ENCODE results near the gene ATXN1.
"Not testable (repeated sequence)": the region's sequence is repeated elsewhere in the genome, so short reads cannot be mapped to it uniquely, and the experiment has no call there.

ATXN1 gene

DNA sequence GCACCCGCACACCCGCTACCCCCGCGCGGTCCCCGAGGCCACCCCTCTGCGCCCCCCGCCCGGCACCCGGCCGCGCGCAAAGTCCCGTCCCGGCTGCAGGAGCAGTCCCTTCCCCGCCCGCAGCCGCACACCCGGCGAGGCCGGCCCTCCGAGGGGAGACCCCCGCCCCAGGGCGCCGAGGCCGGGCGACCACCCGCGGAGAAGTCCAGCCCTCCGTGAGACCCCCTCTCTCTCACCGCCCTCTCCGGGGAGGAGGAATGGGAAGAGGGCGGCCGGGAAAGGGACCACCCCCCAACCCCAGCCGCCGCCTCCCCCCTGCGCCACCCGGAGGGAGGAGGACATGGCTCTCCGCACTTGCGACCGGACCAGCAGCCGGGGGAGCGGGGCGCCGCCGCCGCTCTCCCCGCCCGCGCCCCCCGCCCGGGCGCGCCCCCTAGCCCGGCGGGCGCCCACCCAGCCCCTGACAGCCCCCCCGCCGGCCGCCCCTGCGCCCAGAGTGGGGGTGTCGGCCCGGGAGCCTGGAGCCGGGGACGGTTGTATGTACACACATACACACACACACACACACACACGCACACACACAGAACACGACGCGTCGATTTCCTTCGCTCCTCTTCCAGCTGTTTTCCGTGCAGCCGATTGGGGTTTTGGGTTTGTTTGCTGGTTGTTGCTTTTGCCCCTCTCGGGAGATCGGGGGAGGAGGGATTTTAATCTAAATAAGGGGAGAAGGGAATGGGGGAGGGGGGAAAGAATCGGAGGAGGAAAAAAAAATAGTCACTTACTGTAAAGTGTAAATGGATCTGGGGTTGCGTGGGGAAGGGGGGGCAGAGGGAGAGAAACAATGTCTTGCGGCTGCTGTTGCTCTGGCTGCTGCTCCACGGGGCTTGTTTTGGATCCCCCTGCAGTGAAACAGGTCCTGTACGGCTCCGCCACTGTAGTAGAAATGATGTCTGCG is at the start of gene ATXN1:
Gene ATXN1, minus strand, starts transcription at position 945 of the 955 bp plus-strand sequence.
- peak in 1 of 2 donors; percentile 22 for DNase-seq (ENCODE audit: extremely low read depth in 1 of 2, low read depth in 1 of 2)

DNA sequence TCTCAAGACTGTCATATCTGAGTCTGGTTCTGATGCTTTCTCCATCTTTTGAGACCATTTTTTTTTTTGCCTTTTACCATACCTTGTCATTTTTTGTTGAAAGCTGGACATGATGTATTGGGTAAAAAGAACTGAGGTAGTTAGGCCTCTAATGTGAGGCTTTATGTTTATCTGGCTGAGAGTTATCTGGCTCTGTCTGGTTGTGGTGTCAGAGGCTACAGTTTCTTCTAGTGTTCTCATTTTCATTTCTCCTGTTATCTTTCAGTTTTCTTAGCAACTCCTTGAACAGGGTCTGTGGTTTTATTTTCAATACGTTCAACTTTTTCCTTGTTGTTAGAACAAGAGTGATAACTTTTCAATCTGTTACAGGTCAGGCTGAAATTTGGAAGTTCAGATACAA is 49.2 kb upstream of the ATXN1 start:
- DNase-seq (ENCODE audit: extremely low read depth in 1 of 2, low read depth in 1 of 2) = no peak

- DNase-seq (ENCODE audit: extremely low read depth in 1 of 2, low read depth in 1 of 2) = no peak
Measured at GRCh38 chr6:16809753-16810358, 48.6 kb upstream of the ATXN1 start.

DNA sequence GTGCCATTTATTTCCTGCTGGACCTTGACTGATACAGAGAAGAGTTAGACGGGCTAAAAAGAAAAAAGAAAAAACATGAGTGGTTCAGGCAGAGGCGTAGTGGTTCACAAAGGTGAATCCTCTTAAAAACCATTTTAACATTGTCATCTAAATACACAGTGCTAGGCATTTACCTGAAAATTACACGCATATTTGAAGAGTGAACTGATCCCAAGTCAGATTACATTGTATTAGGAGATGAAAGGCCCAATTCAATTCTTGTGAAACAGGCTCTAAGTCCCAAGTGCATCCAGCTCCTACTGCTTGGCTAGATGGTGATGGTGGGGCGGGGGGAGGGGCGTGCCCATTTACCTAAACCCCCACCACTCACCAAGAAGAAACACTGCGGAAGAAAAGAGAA is 46.7 kb upstream of the ATXN1 start:
- no peak for DNase-seq (ENCODE audit: extremely low read depth in 1 of 2, low read depth in 1 of 2)

- DNase-seq (ENCODE audit: extremely low read depth in 1 of 2, low read depth in 1 of 2) = no peak
Measured at GRCh38 chr6:16806363-16806762, 45.1 kb upstream of the ATXN1 start.

GRCh38 chr6:16805243-16805950 is 44.1 kb upstream of the ATXN1 start:
- DNase-seq (ENCODE audit: extremely low read depth in 1 of 2, low read depth in 1 of 2) = no peak

DNA sequence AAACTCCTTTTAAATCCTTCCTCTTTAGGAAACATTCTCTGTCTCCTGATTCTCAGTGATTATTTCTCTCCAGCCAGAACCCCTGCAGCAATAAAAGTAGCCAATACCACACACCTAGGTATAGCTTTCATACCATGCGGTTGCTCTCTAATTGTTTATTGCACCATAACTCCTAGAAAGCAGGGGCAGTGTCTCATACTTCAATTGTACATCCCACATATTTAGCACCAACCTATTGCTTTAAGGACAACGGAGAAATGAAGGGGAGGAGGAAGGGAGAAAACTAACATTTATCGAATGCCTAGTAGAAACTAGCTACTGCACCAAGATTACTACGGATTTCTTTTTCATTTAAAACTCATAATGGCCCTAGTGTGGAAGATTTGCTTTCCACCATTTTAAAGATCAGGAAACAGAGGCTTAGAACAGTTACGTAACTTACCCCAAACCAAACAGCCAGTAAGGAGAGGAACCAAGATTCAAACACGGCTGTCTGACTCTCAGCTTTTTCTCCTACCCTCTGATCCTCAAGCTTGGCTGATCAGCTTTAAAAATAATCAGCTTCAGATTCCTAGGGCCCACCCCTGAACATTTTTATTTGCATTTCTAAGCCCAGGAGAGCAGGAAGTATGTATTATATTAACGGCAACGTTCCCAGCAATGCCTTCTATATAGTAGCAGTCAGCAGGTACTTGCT is 43.4 kb upstream of the ATXN1 start:
- DNase-seq (ENCODE audit: extremely low read depth in 1 of 2, low read depth in 1 of 2) = no peak

- no peak for DNase-seq (ENCODE audit: extremely low read depth in 1 of 2, low read depth in 1 of 2)
Measured at GRCh38 chr6:16803294-16804200, 42.3 kb upstream of the ATXN1 start.

DNA sequence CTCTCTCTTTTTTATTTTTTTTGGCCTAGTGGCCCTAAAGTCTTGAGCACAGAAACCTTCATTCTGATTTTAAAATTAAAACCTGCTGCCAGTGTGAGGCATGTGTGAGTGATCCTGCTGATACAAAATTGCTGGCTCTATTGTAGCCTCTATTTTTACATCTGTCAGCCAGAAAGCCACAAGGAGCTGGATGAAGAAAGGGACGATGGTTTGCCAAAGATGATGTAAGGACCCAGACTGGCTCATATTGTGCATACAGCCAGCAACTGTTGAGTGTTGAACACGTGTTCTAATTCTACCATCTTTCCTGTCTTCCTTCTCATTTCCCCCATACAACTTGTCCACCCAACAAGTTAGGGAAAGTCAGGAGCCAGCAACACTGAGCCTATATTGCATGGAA is 40.8 kb upstream of the ATXN1 start:
- DNase-seq (ENCODE audit: extremely low read depth in 1 of 2, low read depth in 1 of 2) = no peak

DNA sequence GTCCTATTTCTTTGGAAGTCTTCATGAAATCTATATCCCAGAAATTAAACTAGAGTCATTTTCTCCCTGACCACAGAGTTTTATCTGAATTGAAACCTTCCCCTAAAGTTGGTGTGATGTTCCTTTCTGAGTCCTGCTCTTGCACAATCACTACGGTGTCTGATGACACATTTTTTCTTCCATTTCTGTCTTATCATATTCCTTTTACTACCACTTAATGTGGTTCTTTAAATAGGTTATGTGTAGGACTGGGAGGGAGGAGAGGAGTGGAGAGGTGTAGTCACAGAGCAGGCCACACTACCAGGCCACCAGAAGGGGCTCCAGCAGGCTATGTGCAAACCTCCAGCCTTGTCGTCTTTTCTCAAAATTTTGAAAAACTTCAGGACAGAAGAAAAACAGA is 39.7 kb upstream of the ATXN1 start:
- no peak for DNase-seq (ENCODE audit: extremely low read depth in 1 of 2, low read depth in 1 of 2)

- no peak for DNase-seq (ENCODE audit: extremely low read depth in 1 of 2, low read depth in 1 of 2)
Measured at GRCh38 chr6:16800341-16800740, 39.1 kb upstream of the ATXN1 start.

- DNase-seq (ENCODE audit: extremely low read depth in 1 of 2, low read depth in 1 of 2) = no peak
Measured at GRCh38 chr6:16799279-16800193, 38.3 kb upstream of the ATXN1 start.

- no peak for DNase-seq (ENCODE audit: extremely low read depth in 1 of 2, low read depth in 1 of 2)
Measured at GRCh38 chr6:16793828-16794412, 32.7 kb upstream of the ATXN1 start.

DNA sequence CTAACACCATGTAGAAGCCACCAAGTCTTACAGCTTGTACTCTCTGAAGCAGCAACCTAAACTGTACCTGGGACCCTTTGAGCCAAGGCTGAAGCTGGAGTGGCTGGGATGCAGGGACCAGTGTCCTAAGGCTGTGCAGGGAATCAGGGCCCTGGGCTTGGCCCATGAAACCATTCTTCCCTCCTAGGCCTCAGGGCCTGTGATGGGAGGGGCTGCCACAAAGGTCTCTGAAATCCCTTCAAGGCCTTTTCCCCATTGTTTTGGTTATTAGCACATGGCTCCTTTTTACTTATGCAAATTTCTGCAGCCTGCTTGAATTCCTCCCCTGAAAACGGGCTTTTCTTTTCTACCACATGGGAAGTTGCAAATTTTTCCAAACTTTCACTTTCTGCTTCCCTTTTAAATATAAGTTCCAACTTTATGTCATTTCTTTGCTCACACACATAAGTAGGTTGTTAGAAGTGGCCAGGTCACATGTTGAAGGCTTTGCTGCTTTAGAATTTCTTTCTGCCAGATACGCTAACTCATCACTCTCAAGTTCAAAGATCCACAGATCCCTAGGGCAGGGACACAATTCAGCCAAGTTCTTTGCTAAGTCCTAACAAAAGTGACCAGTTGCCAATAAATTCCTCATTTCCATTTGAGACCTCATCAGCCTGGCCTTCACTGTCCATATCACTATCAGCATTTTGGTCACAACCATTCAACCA is 28.2 kb upstream of the ATXN1 start:
- DNase-seq (ENCODE audit: extremely low read depth in 1 of 2, low read depth in 1 of 2) = no peak

DNA sequence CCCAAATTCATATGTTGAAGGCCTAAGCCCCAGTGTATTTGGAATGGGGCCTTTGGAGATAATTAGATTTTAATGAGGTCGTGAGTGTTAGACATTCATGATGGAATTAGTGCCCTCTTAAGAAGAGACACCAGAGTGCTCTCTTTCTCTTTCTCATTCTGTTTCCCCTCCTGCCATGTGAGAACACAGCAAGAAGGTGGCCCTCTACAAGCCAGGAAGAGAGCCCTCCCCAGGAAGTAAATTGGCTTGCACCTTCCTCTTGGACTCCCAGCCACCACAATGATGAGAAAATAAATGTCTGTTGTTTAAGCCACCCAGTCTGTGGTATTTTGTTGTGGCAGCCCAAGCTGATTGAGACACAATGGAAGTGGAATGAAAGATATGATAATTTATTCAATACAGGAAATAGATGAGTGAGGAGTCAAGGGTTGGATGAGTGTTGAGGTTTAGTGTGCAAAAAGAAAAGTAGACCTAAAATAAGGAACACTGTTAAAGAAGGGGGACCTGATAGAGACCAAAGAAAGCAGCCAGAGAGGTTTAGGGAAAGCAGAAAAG is 25.9 kb upstream of the ATXN1 start:
- no peak for DNase-seq (ENCODE audit: extremely low read depth in 1 of 2, low read depth in 1 of 2)

- no peak for DNase-seq (ENCODE audit: extremely low read depth in 1 of 2, low read depth in 1 of 2)
Measured at GRCh38 chr6:16785496-16785895, 24.2 kb upstream of the ATXN1 start.

- not testable (repeated sequence) for DNase-seq (ENCODE audit: extremely low read depth in 1 of 2, low read depth in 1 of 2)
Measured at GRCh38 chr6:16784957-16785356, 23.7 kb upstream of the ATXN1 start.

All from activated CD8-positive, alpha-beta memory T cell treated with anti-CD3 and anti-CD28 coated beads for 1 hour (primary cell).